NB4 (cell line): Measurements from ENCODE around the gene CORO1C.

Source experiments
- POLR2A ChIP-seq: IDR thresholded peaks from 2 replicates; pipeline ENCODE4 v1.6.1; 2011; ENCODE audit warnings: mild to moderate bottlenecking; ENCODE audit not compliant: insufficient read length; ENCODE audit errors: extremely low read depth
- TF ChIP-seq, protein P1 (sequence below): IDR thresholded peaks from one replicate; pipeline ENCODE4 v1.5.1; 2012; ENCODE audit warnings: low read depth, low read length
- TF ChIP-seq, protein P2 (sequence below): IDR thresholded peaks from 2 replicates; pipeline ENCODE4 v1.6.1; 2011; ENCODE audit warnings: low read depth, low read length

DNA sequence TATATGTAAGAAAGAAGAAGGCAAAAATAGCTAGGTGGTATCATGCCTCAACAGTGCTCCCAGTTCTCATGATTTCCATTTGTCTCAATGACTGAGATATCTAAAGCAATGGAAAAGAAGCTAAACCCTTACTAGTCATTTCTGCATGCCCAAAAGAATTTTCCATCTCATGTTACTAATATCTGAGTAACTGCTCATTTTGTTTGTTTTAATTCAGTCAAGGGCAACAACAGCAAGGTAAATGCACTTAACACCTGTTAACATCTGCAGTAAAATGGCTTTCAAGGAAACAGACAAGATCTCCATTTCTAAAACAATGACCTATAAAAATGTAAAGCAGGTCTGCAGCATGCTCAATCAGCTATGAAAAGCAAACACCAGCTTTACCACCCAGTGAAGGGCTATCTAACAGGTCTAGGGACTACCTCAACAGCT is 78.2 kb downstream of the CORO1C start:
- TF ChIP-seq, protein P1, sequence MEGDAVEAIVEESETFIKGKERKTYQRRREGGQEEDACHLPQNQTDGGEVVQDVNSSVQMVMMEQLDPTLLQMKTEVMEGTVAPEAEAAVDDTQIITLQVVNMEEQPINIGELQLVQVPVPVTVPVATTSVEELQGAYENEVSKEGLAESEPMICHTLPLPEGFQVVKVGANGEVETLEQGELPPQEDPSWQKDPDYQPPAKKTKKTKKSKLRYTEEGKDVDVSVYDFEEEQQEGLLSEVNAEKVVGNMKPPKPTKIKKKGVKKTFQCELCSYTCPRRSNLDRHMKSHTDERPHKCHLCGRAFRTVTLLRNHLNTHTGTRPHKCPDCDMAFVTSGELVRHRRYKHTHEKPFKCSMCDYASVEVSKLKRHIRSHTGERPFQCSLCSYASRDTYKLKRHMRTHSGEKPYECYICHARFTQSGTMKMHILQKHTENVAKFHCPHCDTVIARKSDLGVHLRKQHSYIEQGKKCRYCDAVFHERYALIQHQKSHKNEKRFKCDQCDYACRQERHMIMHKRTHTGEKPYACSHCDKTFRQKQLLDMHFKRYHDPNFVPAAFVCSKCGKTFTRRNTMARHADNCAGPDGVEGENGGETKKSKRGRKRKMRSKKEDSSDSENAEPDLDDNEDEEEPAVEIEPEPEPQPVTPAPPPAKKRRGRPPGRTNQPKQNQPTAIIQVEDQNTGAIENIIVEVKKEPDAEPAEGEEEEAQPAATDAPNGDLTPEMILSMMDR = no peak
- no peak for TF ChIP-seq POLR2A
- TF ChIP-seq, protein P2, sequence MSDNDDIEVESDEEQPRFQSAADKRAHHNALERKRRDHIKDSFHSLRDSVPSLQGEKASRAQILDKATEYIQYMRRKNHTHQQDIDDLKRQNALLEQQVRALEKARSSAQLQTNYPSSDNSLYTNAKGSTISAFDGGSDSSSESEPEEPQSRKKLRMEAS = no peak
